Neural cell (in vitro differentiated cells): ENCODE results near the gene MRPS6. TPM values are rescaled to one million over a fixed set of nuclear protein-coding genes. Genes with fewer than 3 reads are reported as not detected.

Experiments used
- H2AFZ ChIP-seq: fragments of 200-600, 300-800 bp; sonication (generic), shearing (Covaris generic); 2 replicates; pipeline ENCODE4 v1.6.0; 2014; ENCODE audit warnings: low read depth, mild to moderate bottlenecking, antibody characterized with exemption, low read length, moderate library complexity
- H3F3A ChIP-seq: fragments of 200-600 bp; shearing (Covaris generic); 2 replicates; pipeline ENCODE4 v1.6.1; 2016; ENCODE audit warnings: mild to moderate bottlenecking, moderate library complexity, mixed read lengths, antibody characterized with exemption, low read length; ENCODE audit not compliant: insufficient read depth, poor library complexity, severe bottlenecking
- H3K27ac ChIP-seq: fragments of 200-600, 300-800 bp; sonication (generic), shearing (Covaris generic); 2 replicates; pipeline ENCODE4 v1.5.1; 2014; ENCODE audit warnings: mild to moderate bottlenecking, low read length, moderate library complexity
- H3K27me3 ChIP-seq: fragments of 300-800, 200-600 bp; sonication (generic), shearing (Covaris generic); 2 replicates; pipeline ENCODE4 v1.6.0; 2014; ENCODE audit warnings: mild to moderate bottlenecking, low read depth, low read length, moderate library complexity; ENCODE audit not compliant: insufficient read depth
- H3K36me3 ChIP-seq: fragments of 300-800, 200-600 bp; sonication (generic), shearing (Covaris generic); 2 replicates; pipeline ENCODE4 v1.5.1; 2014; ENCODE audit warnings: mild to moderate bottlenecking, antibody characterized with exemption, low read length, moderate library complexity; ENCODE audit not compliant: insufficient read depth
- H3K4me2 ChIP-seq: fragments of 300-800, 200-600 bp; sonication (generic), shearing (Covaris generic); 2 replicates; pipeline ENCODE4 v1.6.0; 2014; ENCODE audit warnings: mild to moderate bottlenecking, low read length
- H3K4me3 ChIP-seq: fragments of 300-800, 200-600 bp; sonication (generic), shearing (Covaris generic); 2 replicates; pipeline ENCODE4 v1.5.1; 2014; ENCODE audit warnings: mild to moderate bottlenecking, low read length, moderate library complexity
- H3K79me2 ChIP-seq: fragments of 200-600 bp; shearing (Covaris generic); replicated peaks from 2 replicates; pipeline ENCODE4 v1.6.0; 2014; ENCODE audit warnings: mild to moderate bottlenecking, low read length, moderate library complexity; ENCODE audit not compliant: insufficient read depth
- H3K9ac ChIP-seq: fragments of 300-800, 200-600 bp; sonication (generic), shearing (Covaris generic); 2 replicates; pipeline ENCODE4 v1.6.1; 2016; ENCODE audit warnings: mild to moderate bottlenecking, low read length, mixed read lengths
- H3K9me2 ChIP-seq: fragments of 200-600 bp; shearing (Covaris generic); 2 replicates; pipeline ENCODE4 v1.6.1; 2016; ENCODE audit warnings: mild to moderate bottlenecking, low read length, mixed read lengths; ENCODE audit not compliant: insufficient read depth
- H3K9me3 ChIP-seq: fragments of 200-600, 300-800 bp; sonication (generic), shearing (Covaris generic); 2 replicates; pipeline ENCODE4 v1.6.1; 2016; ENCODE audit warnings: mild to moderate bottlenecking, mixed run types, low read length, moderate library complexity, mixed read lengths
- H4K20me1 ChIP-seq: fragments of 200-600 bp; shearing (Covaris generic); 2 replicates; pipeline ENCODE4 v1.6.1; 2016; ENCODE audit warnings: mild to moderate bottlenecking, mixed run types; ENCODE audit not compliant: insufficient read depth
- EP300 ChIP-seq: fragments of 450-650 bp; conservative IDR thresholded peaks from 2 replicates; pipeline ENCODE4 v1.6.1; 2014; ENCODE audit warnings: antibody characterized with exemption, mild to moderate bottlenecking, moderate library complexity; ENCODE audit not compliant: poor library complexity, severe bottlenecking
- EZH2 ChIP-seq: fragments of 200-600, 300-800 bp; shearing (Covaris generic), sonication (generic); IDR thresholded peaks from 2 replicates; pipeline ENCODE4 v1.6.1; 2014; ENCODE audit warnings: antibody characterized with exemption, low read length, borderline replicate concordance, mild to moderate bottlenecking; ENCODE audit not compliant: insufficient read depth, poor library complexity, severe bottlenecking
- MXI1 ChIP-seq: fragments of 450-650 bp; conservative IDR thresholded peaks from 2 replicates; pipeline ENCODE4 v1.6.1; 2014; ENCODE audit warnings: antibody characterized with exemption, mild to moderate bottlenecking; ENCODE audit not compliant: poor library complexity, severe bottlenecking
- POLR2AphosphoS5 ChIP-seq: IDR thresholded peaks from 2 replicates; pipeline ENCODE4 v1.6.1; 2012
- RAD21 ChIP-seq: fragments of 450-650 bp; conservative IDR thresholded peaks from 2 replicates; pipeline ENCODE4 v1.6.1; 2014; ENCODE audit warnings: antibody characterized with exemption, mild to moderate bottlenecking, moderate library complexity
- SMC3 ChIP-seq: fragments of 450-650 bp; conservative IDR thresholded peaks from 2 replicates; pipeline ENCODE4 v1.6.1; 2014; ENCODE audit warnings: antibody characterized with exemption, mild to moderate bottlenecking, moderate library complexity; ENCODE audit not compliant: poor library complexity
- TAF1 ChIP-seq: IDR thresholded peaks from 2 replicates; pipeline ENCODE4 v1.6.1; 2012; ENCODE audit warnings: low read depth
- polyA plus RNA-seq: library from polyadenylated mRNA; depleted of rRNA; stranded (reverse); fragments of >200 nt; gene quantifications from 2 replicates; pipeline ENCODE4 v1.2.3, GENCODE V29; 2014
- TF ChIP-seq, protein P1 (sequence below): fragments of 450-650 bp; IDR thresholded peaks from 2 replicates; pipeline ENCODE4 v1.5.1; 2014; ENCODE audit warnings: antibody characterized with exemption, mild to moderate bottlenecking, moderate library complexity; ENCODE audit not compliant: poor library complexity, severe bottlenecking
- TF ChIP-seq, protein P2 (sequence below): IDR thresholded peaks from 2 replicates; pipeline ENCODE4 v1.6.1; 2012; ENCODE audit warnings: borderline replicate concordance

Gene MRPS6
- polyA plus RNA-seq, 1 donor from 2014 or later: 70.1 TPM

DNA sequence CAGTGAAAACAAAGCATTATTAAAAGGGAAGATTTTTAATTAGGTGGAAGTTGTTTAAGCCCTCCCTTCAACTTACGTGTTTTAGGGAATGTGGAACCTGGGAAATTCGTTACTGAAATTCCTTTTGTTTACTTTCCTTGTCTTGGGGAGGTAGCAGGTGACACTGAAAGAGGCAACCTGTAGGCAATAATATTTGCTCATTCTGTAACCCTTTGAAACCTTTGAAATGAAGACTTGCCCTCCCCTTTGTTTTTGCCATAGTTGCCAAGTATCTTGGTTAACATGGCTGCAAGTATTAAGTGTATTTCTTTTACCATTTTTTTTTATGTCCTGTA, 1.7 kb downstream of the MRPS6 start:
- TF ChIP-seq, protein P1, sequence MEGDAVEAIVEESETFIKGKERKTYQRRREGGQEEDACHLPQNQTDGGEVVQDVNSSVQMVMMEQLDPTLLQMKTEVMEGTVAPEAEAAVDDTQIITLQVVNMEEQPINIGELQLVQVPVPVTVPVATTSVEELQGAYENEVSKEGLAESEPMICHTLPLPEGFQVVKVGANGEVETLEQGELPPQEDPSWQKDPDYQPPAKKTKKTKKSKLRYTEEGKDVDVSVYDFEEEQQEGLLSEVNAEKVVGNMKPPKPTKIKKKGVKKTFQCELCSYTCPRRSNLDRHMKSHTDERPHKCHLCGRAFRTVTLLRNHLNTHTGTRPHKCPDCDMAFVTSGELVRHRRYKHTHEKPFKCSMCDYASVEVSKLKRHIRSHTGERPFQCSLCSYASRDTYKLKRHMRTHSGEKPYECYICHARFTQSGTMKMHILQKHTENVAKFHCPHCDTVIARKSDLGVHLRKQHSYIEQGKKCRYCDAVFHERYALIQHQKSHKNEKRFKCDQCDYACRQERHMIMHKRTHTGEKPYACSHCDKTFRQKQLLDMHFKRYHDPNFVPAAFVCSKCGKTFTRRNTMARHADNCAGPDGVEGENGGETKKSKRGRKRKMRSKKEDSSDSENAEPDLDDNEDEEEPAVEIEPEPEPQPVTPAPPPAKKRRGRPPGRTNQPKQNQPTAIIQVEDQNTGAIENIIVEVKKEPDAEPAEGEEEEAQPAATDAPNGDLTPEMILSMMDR: no peak
- no peak for TF ChIP-seq SMC3
- TF ChIP-seq EP300: no peak
- no peak for TF ChIP-seq TAF1
- no peak for TF ChIP-seq POLR2AphosphoS5
- no peak for TF ChIP-seq RAD21
- TF ChIP-seq, protein P2, sequence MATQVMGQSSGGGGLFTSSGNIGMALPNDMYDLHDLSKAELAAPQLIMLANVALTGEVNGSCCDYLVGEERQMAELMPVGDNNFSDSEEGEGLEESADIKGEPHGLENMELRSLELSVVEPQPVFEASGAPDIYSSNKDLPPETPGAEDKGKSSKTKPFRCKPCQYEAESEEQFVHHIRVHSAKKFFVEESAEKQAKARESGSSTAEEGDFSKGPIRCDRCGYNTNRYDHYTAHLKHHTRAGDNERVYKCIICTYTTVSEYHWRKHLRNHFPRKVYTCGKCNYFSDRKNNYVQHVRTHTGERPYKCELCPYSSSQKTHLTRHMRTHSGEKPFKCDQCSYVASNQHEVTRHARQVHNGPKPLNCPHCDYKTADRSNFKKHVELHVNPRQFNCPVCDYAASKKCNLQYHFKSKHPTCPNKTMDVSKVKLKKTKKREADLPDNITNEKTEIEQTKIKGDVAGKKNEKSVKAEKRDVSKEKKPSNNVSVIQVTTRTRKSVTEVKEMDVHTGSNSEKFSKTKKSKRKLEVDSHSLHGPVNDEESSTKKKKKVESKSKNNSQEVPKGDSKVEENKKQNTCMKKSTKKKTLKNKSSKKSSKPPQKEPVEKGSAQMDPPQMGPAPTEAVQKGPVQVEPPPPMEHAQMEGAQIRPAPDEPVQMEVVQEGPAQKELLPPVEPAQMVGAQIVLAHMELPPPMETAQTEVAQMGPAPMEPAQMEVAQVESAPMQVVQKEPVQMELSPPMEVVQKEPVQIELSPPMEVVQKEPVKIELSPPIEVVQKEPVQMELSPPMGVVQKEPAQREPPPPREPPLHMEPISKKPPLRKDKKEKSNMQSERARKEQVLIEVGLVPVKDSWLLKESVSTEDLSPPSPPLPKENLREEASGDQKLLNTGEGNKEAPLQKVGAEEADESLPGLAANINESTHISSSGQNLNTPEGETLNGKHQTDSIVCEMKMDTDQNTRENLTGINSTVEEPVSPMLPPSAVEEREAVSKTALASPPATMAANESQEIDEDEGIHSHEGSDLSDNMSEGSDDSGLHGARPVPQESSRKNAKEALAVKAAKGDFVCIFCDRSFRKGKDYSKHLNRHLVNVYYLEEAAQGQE: no peak
- TF ChIP-seq EZH2: no peak
- TF ChIP-seq MXI1: no peak
- Histone ChIP-seq H3K36me3 (no peaks in the 10 kb centered on the region), H3F3A (no peaks in the 10 kb centered on the region), H3K9me2 (no peaks in the 10 kb centered on the region), H2AFZ (no peak overlapping the region), H4K20me1 (no peaks in the 10 kb centered on the region), H3K4me2 (peak overlapping the region; percentile 89), H3K27me3 (no peaks in the 10 kb centered on the region), H3K27ac (no peak overlapping the region), H3K79me2 (peaks cover 37% of the 10 kb centered on the region), H3K9ac (no peak overlapping the region), H3K9me3 (no peaks in the 10 kb centered on the region), H3K4me3 (peak overlapping the region; percentile 73)

DNA sequence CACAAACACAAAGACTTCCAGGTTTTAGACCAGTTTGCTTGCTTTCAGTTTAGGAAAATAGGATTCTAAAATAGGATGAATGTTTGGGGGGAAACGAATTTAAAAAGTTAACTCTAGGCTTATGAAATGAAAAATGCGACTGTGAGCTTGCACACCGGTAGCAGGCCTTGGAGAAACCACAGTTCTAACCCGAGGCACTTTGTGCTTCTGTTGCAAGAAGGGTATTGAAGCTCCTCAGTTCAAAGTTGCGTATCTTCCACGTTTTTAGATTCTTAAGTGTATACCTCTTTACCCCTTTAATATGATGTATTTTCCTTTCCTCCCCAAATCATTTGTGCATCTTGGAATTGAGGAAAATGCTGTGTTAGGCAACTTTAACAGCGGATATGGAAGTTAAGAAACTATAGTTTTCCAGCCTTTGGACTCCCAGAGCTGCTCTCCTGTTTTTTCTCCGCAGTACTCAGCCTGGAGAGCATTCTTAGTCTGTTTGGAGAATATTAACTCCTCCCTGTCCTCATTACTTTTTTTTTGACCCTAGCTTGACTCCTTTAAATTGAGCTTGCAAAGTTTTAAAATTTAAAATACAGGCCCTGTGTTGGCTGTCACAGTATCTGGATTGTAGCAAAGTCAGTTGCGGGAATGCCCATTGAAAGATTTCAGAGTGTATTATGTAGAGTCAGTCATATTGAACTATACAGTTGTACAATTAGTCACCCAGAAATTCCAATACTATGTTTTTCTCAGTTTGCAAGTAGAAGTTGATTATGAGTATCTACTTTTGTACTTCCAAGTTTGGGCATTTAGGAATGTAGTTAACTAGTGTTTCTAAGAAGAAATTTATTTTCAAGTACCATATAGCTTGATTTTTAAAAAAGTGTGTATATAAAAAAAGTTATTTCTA, 2.6 kb downstream of the MRPS6 start:
- no peak overlapping the region for H3K9ac ChIP-seq
- no peaks in the 10 kb centered on the region for H3K9me3 ChIP-seq
- no peaks in the 10 kb centered on the region for H4K20me1 ChIP-seq
- TF ChIP-seq SMC3: no peak
- no peak for TF ChIP-seq EP300
- TF ChIP-seq MXI1: no peak
- TF ChIP-seq, protein P1: no peak
- TF ChIP-seq EZH2: no peak
- TF ChIP-seq, protein P2: no peak
- TF ChIP-seq RAD21: no peak
- TF ChIP-seq TAF1: no peak
- no peak for TF ChIP-seq POLR2AphosphoS5
- no peaks in the 10 kb centered on the region for H3K27me3 ChIP-seq
- no peaks in the 10 kb centered on the region for H3K9me2 ChIP-seq
- H3K4me3 ChIP-seq: peak overlapping the region; percentile 73
- no peak overlapping the region for H2AFZ ChIP-seq
- H3F3A ChIP-seq: no peaks in the 10 kb centered on the region
- H3K79me2 ChIP-seq: peaks cover 45% of the 10 kb centered on the region
- H3K36me3 ChIP-seq: no peaks in the 10 kb centered on the region
- no peak overlapping the region for H3K27ac ChIP-seq
- peak overlapping the region; percentile 89 for H3K4me2 ChIP-seq
